AG10803 (cell line): ENCODE results near the gene CROCC2.
A peak's percentile ranks its signal among the peaks of the same experiment; 100 is the strongest.

Source experiments
- DNase-seq: peaks from one replicate; pipeline ENCODE4 v3.0.0; 2010; ENCODE audit warnings: low read depth
- H3K4me3 ChIP-seq: 2 replicates; pipeline ENCODE4 v1.5.1; 2011; ENCODE audit warnings: mild to moderate bottlenecking, low read length, control low read depth
- CTCF ChIP-seq: conservative IDR thresholded peaks from 2 replicates; pipeline ENCODE4 v1.5.1; 2011; ENCODE audit warnings: mild to moderate bottlenecking, low read length, control low read depth, inconsistent platforms

Gene CROCC2

GRCh38 chr2:240865391-240865790, 40.7 kb upstream of the CROCC2 start:
- no peak for DNase-seq
- TF ChIP-seq CTCF = no peak
- no peak overlapping the region for H3K4me3 ChIP-seq

GRCh38 chr2:240868286-240869108, 37.6 kb upstream of the CROCC2 start, which contains the start of gene AGXT:
Gene AGXT (plus strand): TSS chr2:240868824. CDS start chr2:240868866, 42 bp downstream.
- peak; percentile 16 for DNase-seq
- H3K4me3 ChIP-seq = no peak within 1 kb of the TSS
- no peak for TF ChIP-seq CTCF

GRCh38 chr2:240869109-240869955, 36.8 kb upstream of the CROCC2 start:
- H3K4me3 ChIP-seq = no peak overlapping the region
- DNase-seq = no peak
- no peak for TF ChIP-seq CTCF

- TF ChIP-seq CTCF = no peak
- H3K4me3 ChIP-seq = no peak overlapping the region
- no peak for DNase-seq
Observed at GRCh38 chr2:240869956-240870875, 35.9 kb upstream of the CROCC2 start.

- no peak for TF ChIP-seq CTCF
- DNase-seq = no peak
- no peak overlapping the region for H3K4me3 ChIP-seq
Observed at GRCh38 chr2:240871071-240871958, 34.8 kb upstream of the CROCC2 start.
